H1 (cell line): ENCODE results near the gene PTTG2. TPM values are rescaled to one million over a fixed set of nuclear protein-coding genes. Genes with fewer than 3 reads are reported as not detected.
A peak's percentile ranks its signal among the peaks of the same experiment; 100 is the strongest.

Experiments
- CTCF ChIA-PET: fragments of 300-600 bp; sonication (Branson Sonifier 250); formaldehyde crosslinking; loops from one replicate; lab custom pipeline; 2021; ENCODE audit not compliant: partially characterized antibody; lab: Charles Lee
- POLR2A ChIA-PET: fragments of 300-600 bp; sonication (Branson Sonifier 250); formaldehyde crosslinking; loops from one replicate; lab custom pipeline; 2021; ENCODE audit warnings: inconsistent platforms; ENCODE audit not compliant: partially characterized antibody; lab: Charles Lee
- DNase-seq, 2 experiments: peaks; one replicate each; pipeline versions ENCODE4 v3.0.0 to v3.0.0-alpha.2; 2010 to 2022; ENCODE audit warnings: low spot score in 2 of 2, low read depth in 1 of 2, mixed read lengths in 1 of 2
- FAIRE-seq: peaks from 2 replicates; lab custom pipeline; 2011; peaks lifted over from hg19 to GRCh38; lab: Jason Lieb, UNC
- H2AFZ ChIP-seq: 2 replicates; pipeline ENCODE4 v1.8.1; 2012; ENCODE audit warnings: low read length, inconsistent platforms
- H2AK5ac ChIP-seq: 2 replicates; pipeline ENCODE4 v1.6.1; 2013; ENCODE audit warnings: low read depth, low read length
- H2BK120ac ChIP-seq: replicated peaks from 2 replicates; pipeline ENCODE3; 2013; ENCODE audit warnings: low read depth, low read length, inconsistent platforms
- H2BK12ac ChIP-seq: 2 replicates; pipeline ENCODE4 v1.6.1; 2013; ENCODE audit warnings: low read depth, low read length
- H2BK15ac ChIP-seq: 2 replicates; pipeline ENCODE4 v1.6.1; 2013; ENCODE audit warnings: low read length
- H2BK20ac ChIP-seq: 2 replicates; pipeline ENCODE4 v1.6.1; 2013; ENCODE audit warnings: low read length
- H2BK5ac ChIP-seq: 2 replicates; pipeline ENCODE4 v1.6.1; 2013; ENCODE audit warnings: low read depth, low read length
- H3K14ac ChIP-seq: 2 replicates; pipeline ENCODE4 v1.6.1; 2013; ENCODE audit warnings: inconsistent platforms; ENCODE audit not compliant: insufficient read length
- H3K18ac ChIP-seq: 2 replicates; pipeline ENCODE4 v1.6.1; 2013; ENCODE audit warnings: low read length; ENCODE audit errors: extremely low read depth
- H3K23ac ChIP-seq: 2 replicates; pipeline ENCODE4 v1.6.1; 2013; ENCODE audit warnings: inconsistent platforms; ENCODE audit not compliant: insufficient read length
- H3K23me2 ChIP-seq: 2 replicates; pipeline ENCODE4 v1.6.1; 2013; ENCODE audit warnings: low read depth, low read length
- H3K27ac ChIP-seq: 2 replicates; pipeline ENCODE4 v1.6.1; 2011; ENCODE audit warnings: low read depth, low read length, inconsistent platforms
- H3K27me3 ChIP-seq, 4 experiments: replicated peaks in 1 of 4; 1 replicate in 1 of 4; 2 replicates in 3 of 4; pipeline versions ENCODE4 v1.6.1 to v1.8.1; 2011 to 2013; ENCODE audit warnings: low read length in 3 of 4, mild to moderate bottlenecking in 3 of 4, inconsistent platforms in 2 of 4, mixed read lengths in 2 of 4, moderate library complexity in 1 of 4; ENCODE audit not compliant: control insufficient read depth in 3 of 4, insufficient read depth in 3 of 4; ENCODE audit errors: extremely low read depth in 1 of 4
- H3K36me3 ChIP-seq, 4 experiments: 2 replicates each; pipeline versions ENCODE4 v1.6.1 to v1.8.1; 2011 to 2013; ENCODE audit warnings: mild to moderate bottlenecking in 4 of 4, low read length in 3 of 4, moderate library complexity in 2 of 4, control low read depth in 1 of 4, inconsistent platforms in 1 of 4; ENCODE audit not compliant: insufficient read depth in 4 of 4, control insufficient read depth in 2 of 4
- H3K4ac ChIP-seq: replicated peaks from 2 replicates; pipeline ENCODE3; 2013; ENCODE audit warnings: low read length, low read depth, mixed read lengths, inconsistent platforms; ENCODE audit not compliant: insufficient read length
- H3K4me1 ChIP-seq, 4 experiments: replicated peaks in 1 of 4; 1 replicate in 1 of 4; 2 replicates in 3 of 4; pipeline versions ENCODE4 v1.6.1 to v1.8.1; 2011 to 2013; ENCODE audit warnings: low read length in 3 of 4, inconsistent platforms in 2 of 4, mixed read lengths in 1 of 4; ENCODE audit not compliant: insufficient read depth in 4 of 4, control insufficient read depth in 3 of 4
- H3K4me2 ChIP-seq, 2 experiments: 2 replicates each; pipeline versions ENCODE4 v1.6.1 to v1.8.1; 2011 to 2013; ENCODE audit warnings: low read depth in 2 of 2, low read length in 2 of 2, control low read depth in 1 of 2, inconsistent platforms in 1 of 2, mild to moderate bottlenecking in 1 of 2; ENCODE audit not compliant: insufficient read depth in 1 of 2
- H3K4me3 ChIP-seq, 4 experiments: fragments of 200-600, 300-600 bp in 1 of 4; sonication (generic), shearing (Covaris generic), sonication (Bioruptor Twin) in 1 of 4; 2 replicates each; pipeline versions ENCODE4 v1.5.1 to v1.8.1; 2011 to 2016; ENCODE audit warnings: low read length in 4 of 4, low read depth in 3 of 4, control low read depth in 2 of 4, inconsistent platforms in 2 of 4, mild to moderate bottlenecking in 2 of 4, mixed read lengths in 1 of 4, moderate library complexity in 1 of 4; ENCODE audit not compliant: insufficient read depth in 2 of 4; ENCODE audit errors: extremely low read depth in 1 of 4
- H3K56ac ChIP-seq: replicated peaks from 2 replicates; pipeline ENCODE3; 2013; ENCODE audit warnings: low read depth, mild to moderate bottlenecking, mixed read lengths, low read length, inconsistent platforms; ENCODE audit not compliant: insufficient read length
- H3K79me1 ChIP-seq: 2 replicates; pipeline ENCODE4 v1.6.1; 2013; ENCODE audit warnings: low read depth, low read length, control low read depth
- H3K79me2 ChIP-seq, 2 experiments: 2 replicates each; pipeline versions ENCODE4 v1.6.1 to v1.8.1; 2012 to 2013; ENCODE audit warnings: low read length in 2 of 2, mild to moderate bottlenecking in 2 of 2, inconsistent platforms in 1 of 2; ENCODE audit not compliant: insufficient read depth in 2 of 2, control insufficient read depth in 1 of 2
- H3K9ac ChIP-seq, 4 experiments: replicated peaks in 1 of 4; 1 replicate in 1 of 4; 2 replicates in 3 of 4; pipeline versions ENCODE4 v1.6.1 to v1.8.1; 2011 to 2013; ENCODE audit warnings: low read depth in 3 of 4, low read length in 3 of 4, control low read depth in 2 of 4, mild to moderate bottlenecking in 2 of 4, moderate library complexity in 2 of 4, inconsistent platforms in 1 of 4; ENCODE audit errors: extremely low read depth in 1 of 4
- H3K9me3 ChIP-seq, 2 experiments: 2 replicates each; pipeline versions ENCODE4 v1.6.1 to v1.8.1; 2012 to 2013; ENCODE audit warnings: mild to moderate bottlenecking in 2 of 2, moderate library complexity in 2 of 2, control low read depth in 1 of 2, inconsistent platforms in 1 of 2, low read depth in 1 of 2, low read length in 1 of 2, mixed read lengths in 1 of 2; ENCODE audit not compliant: insufficient read depth in 2 of 2
- H4K20me1 ChIP-seq, 2 experiments: replicated peaks in 1 of 2; 2 replicates each; pipeline versions ENCODE3 to v1.8.1; 2011 to 2013; ENCODE audit warnings: inconsistent platforms in 2 of 2, low read length in 2 of 2, mild to moderate bottlenecking in 1 of 2; ENCODE audit not compliant: insufficient read depth in 2 of 2, control insufficient read depth in 1 of 2
- H4K5ac ChIP-seq: 2 replicates; pipeline ENCODE4 v1.6.1; 2013; ENCODE audit warnings: low read length, low read depth, mixed read lengths, inconsistent platforms; ENCODE audit not compliant: insufficient read length
- H4K8ac ChIP-seq: 2 replicates; pipeline ENCODE4 v1.8.0; 2013; ENCODE audit warnings: mild to moderate bottlenecking, moderate library complexity, low read length, inconsistent platforms; ENCODE audit not compliant: insufficient read depth; ENCODE audit errors: extremely low read depth
- H4K91ac ChIP-seq: replicated peaks from 2 replicates; pipeline ENCODE3; 2013; ENCODE audit warnings: low read length, mixed read lengths, inconsistent platforms; ENCODE audit not compliant: insufficient read length
- CBX5 ChIP-seq: fragments of 300-800, 300-1000 bp; sonication (generic); IDR thresholded peaks from 2 replicates; pipeline ENCODE4 v1.7.1; 2016; ENCODE audit warnings: antibody characterized with exemption, low read length, low read depth
- CHD1 ChIP-seq: IDR thresholded peaks from 2 replicates; pipeline ENCODE4 v1.6.1; 2012; ENCODE audit warnings: low read depth, low read length, improper control_type of control experiment
- CHD2 ChIP-seq: IDR thresholded peaks from 2 replicates; pipeline ENCODE4 v1.6.1; 2012; ENCODE audit warnings: low read length, improper control_type of control experiment
- EZH2 ChIP-seq: fragments of 200-600 bp; sonication (generic); IDR thresholded peaks from 2 replicates; pipeline ENCODE4 v1.7.1; 2012; ENCODE audit warnings: low read depth, mild to moderate bottlenecking, moderate library complexity, low read length, inconsistent platforms; ENCODE audit not compliant: severe bottlenecking
- KDM1A ChIP-seq: fragments of 200-600, 300-600 bp; sonication (generic); IDR thresholded peaks from 2 replicates; pipeline ENCODE4 v1.7.1; 2016; ENCODE audit warnings: mild to moderate bottlenecking, low read length, borderline replicate concordance
- MAFK ChIP-seq: IDR thresholded peaks from 2 replicates; pipeline ENCODE4 v1.6.1; 2012; ENCODE audit warnings: low read depth, mild to moderate bottlenecking, improper control_type of control experiment, low read length
- RBBP5 ChIP-seq: IDR thresholded peaks from 2 replicates; pipeline ENCODE4 v1.7.1; 2012; ENCODE audit warnings: low read depth, mild to moderate bottlenecking, inconsistent platforms, low read length, moderate library complexity, borderline replicate concordance
- RFX5 ChIP-seq: IDR thresholded peaks from 2 replicates; pipeline ENCODE4 v1.6.1; 2011; ENCODE audit warnings: low read depth, low read length, improper control_type of control experiment, borderline replicate concordance
- RXRA ChIP-seq: IDR thresholded peaks from 2 replicates; pipeline ENCODE4 v1.6.1; 2011; ENCODE audit warnings: low read depth, mild to moderate bottlenecking, low read length, moderate library complexity; ENCODE audit not compliant: insufficient read depth
- SUZ12 ChIP-seq: fragments of 200-600 bp; sonication (generic); IDR thresholded peaks from 2 replicates; pipeline ENCODE4 v1.6.1; 2012; ENCODE audit warnings: mild to moderate bottlenecking, inconsistent platforms, low read length, moderate library complexity, mixed read lengths
- YY1 ChIP-seq: IDR thresholded peaks from 2 replicates; pipeline ENCODE4 v1.6.1; 2011; ENCODE audit warnings: low read depth, mild to moderate bottlenecking, low read length
- WGBS, 2 experiments: shearing (Covaris generic) in 1 of 2; methylation state at CpG; one replicate each; pipeline versions ENCODE4 v1.1.6 to v1.1.7; 2013 to 2015; ENCODE audit warnings: low lambda C conversion rate in 2 of 2, mixed read lengths in 2 of 2, inconsistent platforms in 1 of 2, low coverage in 1 of 2, missing lambda C conversion rate in 1 of 2; ENCODE audit not compliant: insufficient replicate concordance in 2 of 2, insufficient coverage in 1 of 2, insufficient read length in 1 of 2; ENCODE audit errors: extremely low coverage in 1 of 2, missing lambda C conversion rate in 1 of 2; 5-methylcytosine and 5-hydroxymethylcytosine counted together
- polyA plus RNA-seq, 7 experiments: library from polyadenylated mRNA; depleted of rRNA in 3 of 7; stranded (reverse) in 5 of 7; unstranded in 2 of 7; fragments of >200 nt in 5 of 7; fragments of 200-250 nt in 2 of 7; gene quantifications; 1 replicate in 5 of 7; 2 replicates in 1 of 7; 4 replicates in 1 of 7; pipeline versions ENCODE4 v1.2.1 to v1.2.3, GENCODE V29; 2011 to 2013; ENCODE audit warnings: missing spikeins in 2 of 7, mixed read lengths in 2 of 7
- total RNA-seq: library from RNA; stranded (reverse); fragmentation: NEBNext Ultra II Directional; extraction: Animal tissue kit (Norgen Biotek cat#: 25700); gene quantifications from 2 replicates; pipeline ENCODE4 v1.2.1, GENCODE V29; 2021

Gene PTTG2
- total and polyA plus RNA-seq, 2 of the 8 experiments (the other 6 are each of a cell fraction or from before 2014, with no cell fraction given), result not detected

DNA sequence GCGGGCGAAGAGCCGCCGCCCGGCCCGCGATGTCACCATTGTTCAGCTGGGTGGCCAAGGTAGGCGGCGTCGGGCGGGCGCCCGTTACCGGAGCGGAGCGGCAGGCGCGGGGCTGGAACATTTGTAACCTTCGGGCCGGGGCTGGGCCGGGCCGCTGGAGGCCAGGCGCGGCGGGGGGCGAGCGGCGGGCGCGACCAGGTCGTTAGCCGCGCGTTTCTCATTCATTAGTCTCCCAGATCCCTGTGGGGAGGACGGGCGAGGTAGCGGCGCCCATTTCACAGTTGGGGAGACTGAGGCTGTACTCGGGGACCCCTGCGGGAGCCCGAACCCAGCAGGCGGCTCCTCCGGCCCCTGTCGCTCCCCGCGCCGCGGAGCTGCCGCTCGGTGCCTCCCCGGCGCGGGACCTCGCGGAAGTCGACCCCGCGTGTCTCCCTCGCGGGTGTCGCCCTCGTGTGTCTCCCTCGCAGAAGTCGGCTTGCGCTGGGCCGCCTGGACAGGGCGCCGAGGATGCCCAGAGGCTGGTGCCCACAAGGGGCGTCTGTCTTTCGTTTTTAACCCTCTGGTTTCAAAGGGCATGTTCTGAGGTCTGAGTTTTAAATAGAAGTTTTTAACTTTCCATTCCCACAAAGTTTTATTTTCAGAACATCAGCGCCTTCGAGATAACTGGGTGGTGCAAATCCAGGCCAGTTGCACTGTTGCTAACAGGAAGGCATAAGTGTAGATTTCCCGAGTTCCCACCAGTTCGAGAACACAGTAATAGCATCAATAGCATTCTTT is 17.5 kb downstream of the PTTG2 start:
- Histone ChIP-seq H3K9me3 (no peaks in the 10 kb centered on the region), H2BK12ac (peak overlapping the region; percentile 53; the same call in 1 of the 2 replicates), H2BK5ac (no peak overlapping the region), H3K4me1 (peaks cover 8 to 20% (median 12%) of the 10 kb centered on the region in 4 experiments; a peak in 6 of 7 replicates), H3K9ac (peak overlapping the region in 3 of 4 experiments; percentile 43 to 61 (median 54); a peak in 5 of 7 replicates), H3K18ac (no peak overlapping the region; the same call in 1 of the 2 replicates), H3K23ac (no peak overlapping the region), H3K27me3 (no peaks in the 10 kb centered on the region), H4K8ac (peak overlapping the region; percentile 71; the same call in 1 of the 2 replicates), H3K79me1 (no peaks in the 10 kb centered on the region), H4K91ac (no peak overlapping the region), H2BK120ac (no peak overlapping the region), H3K79me2 (peaks cover 0 to 45% of the 10 kb centered on the region in 2 experiments; a peak in 3 of 4 replicates), H4K5ac (no peak overlapping the region), H3K14ac (no peak overlapping the region), H3K4ac (no peak overlapping the region), H3K56ac (no peak overlapping the region), H2AFZ (no peak overlapping the region), H3K4me3 (peak overlapping the region; percentile 62 to 96 (median 68)), H3K27ac (no peak overlapping the region), H3K23me2 (peaks cover 3% of the 10 kb centered on the region; the same call in 1 of the 2 replicates), H2BK20ac (no peak overlapping the region), H3K36me3 (no peaks in the 10 kb centered on the region), H2BK15ac (no peak overlapping the region), H2AK5ac (no peak overlapping the region), H4K20me1 (peaks cover 5 to 6% of the 10 kb centered on the region in 2 experiments), H3K4me2 (peak overlapping the region; percentile 67 to 72)
- WGBS, 2 experiments, result 3% methylated on average over 63 of the region's 74 CpGs; no CpG with 5 or more reads in 1 of the 2 experiments
- peak in 1 of 2 experiments; percentile 72 for DNase-seq
- peak; percentile 48 for FAIRE-seq
- ChIA-PET CTCF (interaction anchor here (0.9 to 1.4 kb wide), 7 partner anchors 54 to 202 kb away, joined by 3 to 5 read pairs (median 3); no protein-coding TSS in a partner anchor), POLR2A (interaction anchor here (1.1 to 4.9 kb wide), 5 partner anchors 12 to 40 kb away, joined by 3 to 26 read pairs (median 3); no protein-coding TSS in a partner anchor)
- TF ChIP-seq EZH2 (no peak), SUZ12 (no peak), RFX5 (no peak), CBX5 (no peak), CHD1 (no peak), RBBP5 (peak; percentile 61; the same call in 1 of the 2 replicates), RXRA (no peak), KDM1A (peak; percentile 95), YY1 (no peak), CHD2 (no peak), MAFK (no peak)
